ENCODE results near the gene RHOT1.

Gene RHOT1

DNA sequence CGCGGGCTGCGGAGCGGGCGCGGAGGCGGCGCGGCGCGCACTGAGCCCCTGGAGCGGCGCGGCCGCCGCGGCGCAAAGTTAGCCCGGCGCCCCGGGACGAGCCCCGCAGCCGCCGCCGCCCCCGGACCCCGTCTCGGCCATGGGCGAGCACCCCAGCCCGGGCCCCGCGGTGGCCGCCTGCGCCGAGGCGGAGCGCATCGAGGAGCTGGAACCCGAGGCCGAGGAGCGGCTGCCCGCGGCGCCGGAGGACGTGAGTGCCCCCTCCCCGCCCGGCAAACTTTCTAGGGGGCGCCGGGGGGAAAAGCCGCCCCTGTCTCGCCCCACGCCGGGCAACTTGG lies 123.7 kb downstream of the RHOT1 start:
- TF ChIP-seq CTCF (IDR thresholded peaks at IDR 0.05) = no peak
- no peak for TF ChIP-seq ZFX (IDR thresholded peaks at IDR 0.05; ENCODE audit: borderline replicate concordance)
- no peak overlapping the region for H3K27ac ChIP-seq

- TF ChIP-seq ZFX (IDR thresholded peaks at IDR 0.05; ENCODE audit: borderline replicate concordance) (no peak), CTCF (IDR thresholded peaks at IDR 0.05) (no peak)
- no peak overlapping the region for H3K27ac ChIP-seq
Observed at GRCh38 chr17:32266389-32267301, 124.3 kb downstream of the RHOT1 start.

DNA sequence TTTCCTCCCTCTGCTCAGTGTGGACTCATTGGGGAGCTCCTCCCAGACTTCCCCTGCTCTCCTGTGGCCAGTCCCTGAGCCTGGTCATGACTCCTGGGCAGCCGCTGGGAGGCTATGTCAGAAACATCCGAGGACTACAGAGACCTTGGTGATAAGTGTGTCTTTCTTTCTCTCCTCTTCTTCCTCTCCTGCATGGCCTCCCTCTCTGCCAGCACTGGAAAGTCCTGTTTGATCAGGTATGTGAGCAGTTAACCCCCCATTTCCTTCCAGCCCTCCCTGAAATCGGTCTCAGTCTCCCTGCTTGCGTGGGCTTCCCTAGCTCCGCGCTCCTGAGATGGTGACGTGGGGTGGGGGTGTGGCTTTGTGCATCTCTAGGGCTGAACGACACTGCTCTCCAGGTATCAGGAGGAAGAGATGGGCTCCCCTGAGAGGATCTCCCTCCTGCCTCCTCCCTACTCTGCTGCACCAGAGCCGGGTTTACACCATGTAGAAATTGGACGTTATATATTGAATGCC lies 125.4 kb downstream of the RHOT1 start:
- no peak for TF ChIP-seq ZFX (IDR thresholded peaks at IDR 0.05; ENCODE audit: borderline replicate concordance)
- no peak for TF ChIP-seq CTCF (IDR thresholded peaks at IDR 0.05)
- H3K27ac ChIP-seq = no peak overlapping the region

GRCh38 chr17:32268734-32269288 lies 126.5 kb downstream of the RHOT1 start:
- TF ChIP-seq CTCF (IDR thresholded peaks at IDR 0.05) = no peak
- no peak for TF ChIP-seq ZFX (IDR thresholded peaks at IDR 0.05; ENCODE audit: borderline replicate concordance)
- H3K27ac ChIP-seq = no peak overlapping the region

DNA sequence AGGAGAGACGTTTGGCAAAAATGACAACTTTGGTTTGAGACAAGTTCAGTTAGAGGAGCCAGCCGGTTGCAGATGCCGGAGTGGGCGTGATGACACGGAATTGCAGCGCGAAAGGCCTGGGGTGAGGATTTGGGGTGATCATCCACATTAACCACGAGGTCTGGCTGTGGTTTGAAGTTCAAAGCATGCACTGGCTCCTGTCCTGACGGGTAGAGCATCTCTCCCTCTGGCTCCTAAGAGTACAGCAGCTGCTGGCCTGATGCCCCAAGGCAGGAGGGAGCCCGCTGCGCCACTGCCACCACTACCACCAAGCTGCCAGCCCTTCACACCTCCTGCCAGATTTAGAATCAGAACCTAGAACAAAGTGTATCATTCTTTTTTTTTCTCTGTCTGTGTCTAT lies 127.1 kb downstream of the RHOT1 start:
- no peak overlapping the region for H3K27ac ChIP-seq
- TF ChIP-seq ZFX (IDR thresholded peaks at IDR 0.05; ENCODE audit: borderline replicate concordance) (no peak), CTCF (IDR thresholded peaks at IDR 0.05) (no peak)

- TF ChIP-seq ZFX (IDR thresholded peaks at IDR 0.05; ENCODE audit: borderline replicate concordance) (no peak), CTCF (IDR thresholded peaks at IDR 0.05) (no peak)
- H3K27ac ChIP-seq = no peak overlapping the region
Observed at GRCh38 chr17:32271844-32272243, 129.5 kb downstream of the RHOT1 start.

DNA sequence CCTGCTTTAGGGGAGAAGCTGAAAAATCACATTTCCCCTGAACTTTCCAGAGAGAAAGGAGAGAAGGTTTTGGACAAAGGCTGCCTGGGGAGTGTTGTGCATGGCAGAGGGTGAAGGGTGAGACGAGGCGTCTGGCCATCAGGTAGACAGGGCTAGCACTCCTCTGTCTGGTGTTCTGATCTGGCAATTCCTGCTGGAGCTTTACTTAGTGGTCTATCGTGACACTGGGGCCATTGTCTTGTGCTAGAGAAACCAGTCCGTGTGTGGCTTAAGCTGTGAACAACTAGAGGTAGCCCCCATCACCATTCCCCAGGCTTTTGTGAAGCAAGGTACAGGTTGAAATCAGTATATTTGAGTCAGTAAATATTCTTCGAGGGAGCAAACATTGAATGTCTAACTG lies 131.8 kb downstream of the RHOT1 start:
- H3K27ac ChIP-seq = no peak overlapping the region
- TF ChIP-seq CTCF (IDR thresholded peaks at IDR 0.05) (no peak), ZFX (IDR thresholded peaks at IDR 0.05; ENCODE audit: borderline replicate concordance) (no peak)

Measured in 22Rv1 (cell line).